ENCODE results near the gene RRAGB.
"Not testable (repeated sequence)": the region's sequence is repeated elsewhere in the genome, so short reads cannot be mapped to it uniquely, and the experiment has no call there.

The RRAGB gene, protein sequence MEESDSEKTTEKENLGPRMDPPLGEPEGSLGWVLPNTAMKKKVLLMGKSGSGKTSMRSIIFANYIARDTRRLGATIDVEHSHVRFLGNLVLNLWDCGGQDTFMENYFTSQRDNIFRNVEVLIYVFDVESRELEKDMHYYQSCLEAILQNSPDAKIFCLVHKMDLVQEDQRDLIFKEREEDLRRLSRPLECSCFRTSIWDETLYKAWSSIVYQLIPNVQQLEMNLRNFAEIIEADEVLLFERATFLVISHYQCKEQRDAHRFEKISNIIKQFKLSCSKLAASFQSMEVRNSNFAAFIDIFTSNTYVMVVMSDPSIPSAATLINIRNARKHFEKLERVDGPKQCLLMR

DNA sequence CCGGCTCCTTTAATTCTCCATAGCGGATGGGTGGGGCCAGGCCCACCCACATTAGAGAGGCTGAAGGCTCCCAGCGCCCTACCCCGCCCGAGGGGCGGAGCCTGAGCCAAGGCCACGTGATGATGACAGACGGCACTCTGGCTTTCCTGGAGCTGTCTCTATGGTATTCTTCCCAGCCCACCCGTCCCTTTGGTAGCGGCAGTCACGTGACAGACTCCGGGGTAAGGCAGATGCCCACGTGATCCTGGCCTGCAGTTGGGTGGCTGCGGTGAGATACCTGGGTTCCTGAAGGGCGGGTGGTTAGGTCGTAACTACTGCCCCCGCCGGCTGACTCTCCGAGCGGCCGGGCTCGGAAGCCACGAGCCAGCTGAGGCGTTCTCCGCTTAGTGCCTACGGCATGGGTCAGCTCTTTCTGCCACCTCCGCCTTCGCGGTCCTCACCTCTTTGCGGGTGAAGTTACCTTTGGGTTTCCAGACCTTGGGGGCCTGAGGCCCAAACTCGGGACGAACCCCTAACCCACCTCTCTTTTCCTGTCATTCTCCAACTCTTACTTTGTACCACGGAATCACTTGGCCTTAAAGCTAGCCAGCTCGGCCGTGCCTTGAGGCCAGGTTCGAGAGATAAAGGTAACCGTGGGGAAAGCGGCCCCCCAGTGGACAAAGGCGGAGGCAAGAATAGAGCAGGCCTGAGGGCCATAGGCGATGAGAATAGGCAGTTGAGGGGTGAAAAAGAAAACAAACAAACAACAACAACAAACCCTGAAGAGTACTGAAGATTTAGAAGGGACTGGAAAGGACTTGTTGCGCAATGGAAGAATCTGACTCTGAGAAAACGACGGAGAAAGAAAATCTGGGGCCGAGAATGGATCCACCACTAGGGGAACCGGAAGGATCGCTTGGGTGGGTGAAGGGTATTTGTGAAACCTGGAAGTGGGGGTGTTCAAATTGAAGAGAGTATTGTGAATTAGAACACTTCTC, at the start of gene RRAGB:
TSS of gene RRAGB (plus strand) at position 229 of the 977 bp plus-strand sequence. CDS start at position 808, 579 bp downstream.
- peak; percentile 93 for DNase-seq (ENCODE audit: low spot score)

DNA sequence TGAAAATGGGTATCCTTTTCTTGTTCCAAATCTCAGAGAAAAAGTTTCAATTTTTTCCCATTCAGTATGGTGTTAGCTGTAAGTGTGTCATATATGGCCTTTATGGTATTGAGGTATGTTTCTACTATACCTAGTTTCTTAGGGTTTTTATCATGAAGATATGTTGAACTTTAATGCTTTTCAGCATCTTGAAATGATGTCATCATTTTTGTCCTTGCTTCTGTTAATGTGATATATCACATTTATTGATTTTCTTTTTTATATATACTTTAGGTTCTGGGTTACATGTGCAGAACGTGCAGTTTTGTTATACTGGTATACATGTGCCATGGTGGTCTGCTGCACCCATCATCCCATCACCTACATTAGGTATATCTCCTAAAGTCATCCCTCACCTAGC, 49.5 kb upstream of the RRAGB start:
- no peak for DNase-seq (ENCODE audit: low spot score)

DNA sequence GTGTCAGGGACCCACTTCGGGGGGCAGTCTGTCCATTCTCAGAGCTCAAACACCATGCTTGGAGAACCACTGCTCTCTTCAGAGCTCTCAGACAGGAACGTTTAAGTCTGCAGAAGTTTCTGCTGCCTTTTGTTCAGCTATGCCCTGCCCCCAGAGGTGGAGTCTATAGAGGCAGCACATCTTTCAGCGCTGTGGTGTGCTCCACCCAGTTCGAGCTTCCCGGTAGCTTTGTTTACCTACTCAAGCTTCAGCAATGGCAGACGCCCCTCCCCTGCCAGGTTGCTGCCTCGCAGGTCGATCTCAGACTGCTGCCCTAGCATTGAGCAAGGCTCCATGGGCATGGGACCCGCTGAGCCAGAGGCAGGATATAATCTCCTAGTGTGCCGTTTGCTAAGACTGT, 29.0 kb upstream of the RRAGB start:
- DNase-seq (ENCODE audit: low spot score): not testable (repeated sequence)

DNA sequence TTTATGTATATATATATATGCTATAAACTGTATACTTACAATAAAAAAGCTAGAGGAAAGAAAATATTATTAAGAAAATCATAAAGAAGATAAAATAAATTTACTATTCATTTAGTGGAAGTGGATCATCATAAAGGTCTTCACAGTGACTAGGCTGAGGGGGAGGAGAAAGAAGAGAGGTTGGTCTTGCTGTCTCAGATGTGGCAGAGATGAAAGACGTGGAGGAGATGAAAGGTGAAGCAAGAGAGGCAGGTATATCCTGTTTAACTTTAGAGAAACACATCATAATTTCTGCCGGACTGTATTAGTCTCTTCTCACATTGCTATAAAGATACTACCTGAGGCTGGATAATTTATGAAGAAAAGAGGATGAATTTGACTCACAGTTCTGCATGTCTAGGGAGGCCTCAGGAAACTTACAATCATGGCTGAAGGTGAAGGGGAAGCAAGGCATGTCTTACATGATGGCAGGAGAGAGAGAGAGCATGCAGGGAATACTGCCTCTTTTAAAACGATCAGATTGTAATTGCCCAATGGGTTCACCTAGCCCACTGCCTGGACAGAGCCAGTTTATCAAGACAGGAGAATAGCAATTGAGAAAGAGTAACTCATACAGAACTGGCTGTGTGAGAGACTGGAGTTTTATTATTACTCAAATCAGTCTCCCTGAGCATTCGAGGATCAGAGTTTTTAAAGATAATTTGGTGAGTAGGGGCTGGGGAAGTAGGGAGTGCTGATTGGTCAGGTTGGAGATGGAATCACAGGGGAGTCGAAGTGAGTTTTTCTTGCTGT, 22.1 kb upstream of the RRAGB start:
- DNase-seq (ENCODE audit: low spot score): no peak

DNA sequence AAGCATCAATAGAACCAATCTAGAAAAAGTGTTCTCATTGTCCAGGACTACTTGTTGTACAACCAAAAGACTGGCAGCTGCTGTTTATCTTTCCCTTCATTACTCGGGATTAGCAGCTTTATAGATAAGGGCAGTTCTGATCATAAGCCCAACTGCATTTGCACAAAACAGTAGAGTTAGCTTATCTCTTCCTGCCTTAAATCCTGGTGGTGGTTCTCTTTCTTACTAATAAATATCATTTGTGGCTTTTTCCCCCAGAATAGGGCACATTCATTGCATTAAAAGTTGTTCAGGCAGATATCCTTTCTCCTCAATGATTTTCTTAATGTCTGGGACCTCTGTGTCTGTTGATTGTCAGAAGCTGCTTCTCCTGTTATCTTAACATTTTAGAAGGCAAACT, 20.2 kb upstream of the RRAGB start:
- DNase-seq (ENCODE audit: low spot score): no peak

DNA sequence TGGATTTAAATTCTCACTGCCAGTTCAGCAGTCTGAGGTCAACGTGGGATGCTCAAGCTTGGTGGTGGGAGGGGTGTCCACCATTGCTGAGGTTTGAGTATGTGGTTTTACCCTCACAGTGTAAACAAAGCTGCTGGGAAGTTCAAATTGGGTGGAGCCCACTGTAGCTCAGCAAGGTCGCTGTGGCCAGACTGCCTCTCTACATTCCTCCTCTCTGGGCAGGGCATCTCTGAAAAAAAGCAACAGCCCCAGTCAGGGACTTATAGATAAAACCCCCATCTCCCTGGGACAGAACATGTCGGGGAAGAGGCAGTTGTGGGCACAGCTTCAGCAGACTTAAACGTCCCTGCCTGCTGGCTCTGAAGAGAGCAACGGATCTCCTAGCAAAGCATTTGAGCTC, 14.9 kb upstream of the RRAGB start:
- DNase-seq (ENCODE audit: low spot score): no peak

DNA sequence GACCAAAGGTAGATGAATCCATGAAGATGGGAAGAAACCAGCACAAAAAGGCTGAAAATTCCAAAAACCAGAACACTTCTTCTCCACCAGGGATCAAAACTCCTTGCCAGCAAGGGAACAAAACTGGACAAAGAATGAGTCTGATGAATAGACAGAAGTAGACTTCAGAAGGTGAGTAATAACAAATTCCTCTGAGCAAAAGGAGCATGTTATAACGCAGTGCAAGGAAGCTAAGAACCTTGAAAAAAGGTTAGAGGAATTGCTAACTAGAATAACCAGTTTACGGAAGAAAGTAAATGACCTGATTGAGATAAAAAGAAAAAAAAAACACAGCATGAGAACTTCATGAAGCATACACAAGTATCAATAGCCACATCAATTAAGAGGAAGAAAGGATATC, 14.1 kb upstream of the RRAGB start:
- DNase-seq (ENCODE audit: low spot score): peak; percentile 18

DNA sequence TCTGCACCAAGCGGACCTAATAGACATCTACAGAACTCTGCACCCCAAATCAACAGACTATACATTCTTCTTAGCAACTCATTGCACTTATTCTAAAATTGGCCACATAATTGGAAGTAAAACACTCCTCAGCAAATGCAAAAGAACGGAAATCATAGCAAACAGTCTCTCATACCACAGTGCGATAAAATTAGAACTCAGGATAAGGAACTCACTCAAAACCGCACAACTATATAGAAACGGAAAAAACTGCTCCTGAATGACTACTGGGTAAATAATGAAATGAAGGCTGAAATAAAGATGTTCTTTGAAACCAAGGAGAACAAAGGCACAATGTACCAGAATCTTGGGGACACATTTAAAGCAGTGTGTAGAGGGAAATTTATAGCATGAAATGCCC, 12.5 kb upstream of the RRAGB start:
- not testable (repeated sequence) for DNase-seq (ENCODE audit: low spot score)

DNA sequence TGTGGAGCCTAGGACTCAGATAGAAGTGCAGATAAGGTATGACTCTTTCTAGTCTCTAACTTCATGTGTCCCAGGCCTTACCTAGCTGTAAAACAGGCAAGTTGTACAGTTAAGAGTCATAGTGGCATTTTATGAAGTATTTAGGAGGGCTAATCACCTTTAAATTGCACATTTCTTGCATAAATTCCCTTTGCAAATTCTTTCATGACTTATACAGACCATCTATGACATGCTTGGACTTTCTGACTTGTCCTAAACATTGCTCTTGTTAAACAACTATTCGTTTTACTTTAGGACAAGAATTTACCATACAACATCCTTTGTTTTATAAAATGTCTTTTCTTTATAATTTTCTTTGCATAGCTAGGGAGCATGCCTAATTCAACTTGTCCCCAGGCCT, 7.8 kb upstream of the RRAGB start:
- DNase-seq (ENCODE audit: low spot score): peak; percentile 14

DNA sequence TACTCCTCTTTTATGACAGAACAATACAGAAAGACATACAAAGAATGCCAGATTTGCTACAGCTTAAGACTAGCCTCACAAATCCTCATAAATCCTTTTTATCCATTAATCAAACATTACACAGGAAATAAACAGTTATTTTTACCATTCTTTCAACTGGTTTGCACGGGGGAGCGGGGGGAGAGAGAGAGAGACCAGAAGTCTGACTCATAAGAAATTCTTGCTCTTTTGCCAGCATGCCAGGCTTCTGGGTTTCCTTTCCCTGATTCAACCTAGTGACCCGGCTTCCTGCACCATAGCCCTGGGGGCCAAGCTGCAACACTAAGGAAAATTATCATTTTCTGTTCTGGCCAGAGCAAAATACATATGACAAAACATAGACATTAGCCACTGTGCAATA, 6.8 kb upstream of the RRAGB start:
- DNase-seq (ENCODE audit: low spot score): peak; percentile 71

DNA sequence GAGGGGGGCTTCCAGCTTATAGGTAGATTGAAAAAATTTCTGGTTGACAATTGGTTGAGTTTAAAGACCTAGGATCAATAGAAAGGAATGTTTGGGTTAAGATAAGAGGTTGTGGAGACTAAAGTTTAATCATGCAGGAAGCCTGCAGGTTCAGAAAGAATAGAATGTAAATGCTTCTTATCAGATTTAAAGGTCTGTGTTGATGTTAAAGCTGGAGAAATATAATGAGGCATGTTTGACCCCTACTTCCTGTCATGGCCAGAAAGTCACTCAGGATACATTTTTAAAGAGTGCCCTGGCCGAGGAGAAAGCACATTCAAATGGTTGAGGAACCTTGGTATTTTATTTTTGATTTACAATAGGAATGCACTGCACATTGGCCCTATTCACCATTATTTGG, 3.9 kb upstream of the RRAGB start:
- DNase-seq (ENCODE audit: low spot score): no peak

DNA sequence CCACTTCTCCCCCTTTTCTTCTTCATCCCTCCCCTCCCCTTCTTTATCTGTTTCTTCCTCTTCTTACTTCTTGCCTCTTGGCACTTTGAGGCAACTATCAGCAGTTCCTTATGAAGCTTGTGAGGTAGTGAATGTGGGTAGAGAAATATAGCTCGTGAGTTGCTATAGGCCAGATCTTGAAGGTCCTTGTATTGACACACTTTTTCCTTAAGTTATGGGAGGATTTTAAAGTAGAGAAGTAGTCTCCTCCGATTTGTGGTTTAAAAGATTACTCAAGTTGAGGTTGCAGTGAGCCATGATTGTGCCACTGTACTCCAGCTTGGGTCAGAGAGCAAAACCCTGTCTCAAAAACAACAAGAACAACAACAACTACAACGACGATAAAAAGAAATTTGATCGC, 3.4 kb upstream of the RRAGB start:
- DNase-seq (ENCODE audit: low spot score): no peak

DNA sequence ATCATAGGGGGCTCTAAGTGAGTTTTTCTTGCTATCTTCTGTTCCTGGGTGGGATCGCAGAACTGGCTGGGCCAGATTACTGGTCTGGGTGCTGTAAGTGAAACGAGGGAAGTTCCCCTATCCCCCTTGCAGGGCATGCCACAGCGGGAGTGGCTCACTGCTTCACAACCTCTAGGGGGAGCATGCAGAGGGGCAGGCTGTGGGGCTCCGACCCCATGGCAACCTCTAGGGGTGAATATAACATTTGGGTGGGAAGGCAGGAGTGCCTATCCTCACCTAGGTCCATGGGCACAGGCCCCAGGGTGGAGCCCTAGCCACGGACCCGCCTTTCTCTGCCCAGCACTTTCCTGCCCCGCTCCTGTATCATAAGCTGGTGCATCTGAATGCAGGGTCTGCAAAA, 1.7 kb upstream of the RRAGB start:
- DNase-seq (ENCODE audit: low spot score): no peak

DNA sequence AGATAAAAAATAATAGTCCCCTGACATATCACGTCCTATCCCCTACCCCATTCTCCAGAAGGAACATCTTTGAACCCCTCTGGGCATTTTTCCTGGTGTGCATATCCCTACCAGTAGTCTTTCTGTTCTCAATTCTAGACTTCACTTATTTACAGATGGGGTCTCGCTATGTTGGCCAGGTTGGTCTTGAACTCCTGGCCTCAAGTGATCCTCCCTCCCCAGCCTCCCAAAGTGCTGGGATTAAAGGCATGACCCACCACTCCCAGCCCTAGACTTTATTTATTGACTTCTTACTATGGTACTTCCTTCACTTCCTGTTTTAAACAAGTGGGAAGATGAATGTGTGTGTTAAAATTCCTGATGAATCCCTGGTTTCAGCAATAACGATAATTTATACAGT, 612 bp upstream of the RRAGB start:
- no peak for DNase-seq (ENCODE audit: low spot score)

DNA sequence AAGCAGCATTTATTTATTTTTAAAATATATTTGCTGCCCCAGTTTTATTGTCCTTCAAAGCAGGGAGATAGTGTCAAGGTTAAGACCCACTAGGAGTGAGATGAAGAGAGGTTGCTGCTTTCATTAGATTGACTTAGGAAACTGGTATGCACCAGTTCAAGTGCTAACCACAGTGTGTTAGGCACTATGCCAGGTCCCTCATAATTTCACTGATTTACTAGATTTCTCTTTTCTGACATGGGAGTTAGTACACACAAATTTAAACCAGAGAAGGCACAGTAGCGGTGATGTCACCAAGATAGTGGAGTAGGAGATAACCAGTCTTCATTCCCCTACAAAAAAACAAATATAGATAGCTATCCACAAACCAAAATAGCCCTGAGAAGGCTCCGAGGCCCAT, 14.3 kb downstream of the RRAGB start:
- DNase-seq (ENCODE audit: low spot score): no peak

DNA sequence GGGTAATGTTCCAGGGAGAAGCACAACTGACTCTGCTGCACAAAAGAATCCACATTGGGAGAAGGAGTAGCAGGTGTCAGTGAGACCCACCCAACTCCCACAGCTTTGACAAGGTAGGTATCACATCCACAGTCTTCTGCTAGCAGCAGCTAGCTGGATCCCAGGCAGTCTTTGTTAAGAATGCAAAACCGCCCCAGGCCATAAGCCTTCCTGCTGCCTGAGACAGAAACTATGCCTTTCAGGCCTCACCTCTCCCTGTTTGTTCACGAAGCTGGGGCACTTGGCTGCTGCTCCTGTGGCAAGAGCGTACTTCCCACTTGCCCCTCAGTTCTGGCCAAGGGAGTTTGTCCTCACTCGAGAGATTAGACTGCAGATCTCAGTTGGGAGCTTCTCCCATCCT, 21.4 kb downstream of the RRAGB start:
- no peak for DNase-seq (ENCODE audit: low spot score)

DNA sequence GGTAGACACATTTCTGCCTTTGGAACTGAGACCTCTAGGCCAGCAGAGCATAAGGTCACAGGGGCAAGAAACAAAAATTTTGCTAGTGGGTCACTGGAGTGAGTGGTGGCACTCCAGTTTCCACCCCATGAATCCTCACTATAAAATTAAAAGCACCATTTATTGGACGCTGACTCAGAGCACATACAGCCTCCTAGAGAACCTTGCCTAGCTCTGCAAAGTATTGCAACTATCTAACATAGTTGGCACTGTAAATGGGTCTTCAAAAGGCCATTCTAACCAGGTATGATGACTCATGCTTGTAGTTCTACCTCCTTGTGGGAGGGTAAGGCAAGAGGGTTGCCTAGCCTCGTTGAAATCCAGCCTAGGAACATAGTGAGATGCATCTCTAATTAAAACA, 25.1 kb downstream of the RRAGB start:
- DNase-seq (ENCODE audit: low spot score): peak; percentile 4

DNA sequence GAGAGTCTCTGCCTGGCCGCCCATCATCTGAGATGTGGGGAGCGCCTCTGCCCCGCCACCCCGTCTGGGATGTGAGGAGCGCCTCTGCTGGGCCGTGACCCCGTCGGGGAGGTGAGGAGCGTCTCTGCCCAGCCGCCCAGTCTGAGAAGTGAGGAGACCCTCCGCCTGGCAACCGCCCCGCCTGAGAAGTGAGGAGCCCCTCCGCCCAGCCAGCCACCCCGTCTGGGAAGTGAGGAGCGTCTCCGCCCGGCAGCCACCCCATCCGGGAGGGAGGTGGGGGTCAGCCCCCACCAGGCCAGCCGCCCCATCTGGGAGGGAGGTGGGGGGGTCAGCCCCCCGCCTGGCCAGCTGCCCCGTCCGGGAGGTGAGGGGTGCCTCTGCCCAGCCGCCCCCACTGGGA, 30.9 kb downstream of the RRAGB start:
- DNase-seq (ENCODE audit: low spot score): not testable (repeated sequence)

DNA sequence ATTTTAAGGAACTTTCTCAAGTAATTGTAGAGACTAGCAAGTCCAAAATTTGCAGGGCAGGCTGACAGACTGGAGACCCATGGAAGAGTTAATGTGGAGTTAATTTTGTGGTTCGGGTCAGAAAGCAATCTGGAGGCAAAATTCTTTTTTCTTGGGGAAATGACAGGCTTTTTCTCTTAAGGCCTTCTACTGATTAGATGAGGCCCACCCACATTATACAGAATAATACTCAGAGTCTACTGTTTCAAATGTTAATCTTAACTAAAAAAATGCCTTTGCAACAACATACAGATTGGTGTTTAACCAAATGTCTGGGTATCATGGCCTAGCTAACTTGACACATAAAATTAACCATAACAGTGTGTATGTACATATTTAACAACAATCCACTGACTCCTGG, 32.7 kb downstream of the RRAGB start:
- DNase-seq (ENCODE audit: low spot score): no peak

DNA sequence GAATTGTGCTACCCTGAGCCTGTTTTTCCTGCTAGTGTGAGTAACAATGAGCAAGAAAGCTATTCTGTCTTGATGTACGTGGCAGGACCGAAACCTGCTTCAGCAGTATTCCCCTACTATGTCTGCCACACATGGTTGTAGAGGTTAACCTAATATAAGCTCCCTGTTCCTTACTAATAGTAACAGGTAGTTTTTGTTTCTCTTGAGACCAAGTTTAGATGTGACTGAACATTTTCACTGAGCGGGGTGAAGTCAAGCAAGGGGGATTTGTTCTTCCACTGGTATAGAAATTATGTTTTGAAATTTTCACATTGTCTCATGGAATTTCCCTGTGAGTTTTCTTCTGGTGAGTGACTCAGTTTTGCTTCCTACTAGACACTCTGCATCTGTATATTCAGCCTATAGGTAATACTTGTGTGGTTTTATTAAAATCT, 37.3 kb downstream of the RRAGB start:
- no peak for DNase-seq (ENCODE audit: low spot score)

DNA sequence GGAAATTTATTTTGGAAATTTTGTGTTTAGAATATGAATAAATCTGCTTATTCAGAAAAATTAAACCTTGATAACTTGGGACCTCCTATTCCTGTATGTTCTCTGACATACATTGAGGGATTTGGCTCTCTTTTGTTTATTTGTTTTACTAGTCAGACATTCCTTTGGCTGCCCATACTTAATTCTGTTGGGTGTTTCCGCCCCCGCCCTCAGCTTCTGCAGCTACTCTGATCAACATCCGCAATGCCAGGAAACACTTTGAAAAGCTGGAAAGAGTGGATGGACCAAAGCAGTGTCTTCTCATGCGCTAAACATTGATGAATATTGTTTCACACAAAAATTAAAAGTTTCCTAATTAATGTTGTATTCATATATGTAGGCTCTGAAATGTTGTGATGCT, 40.5 kb downstream of the RRAGB start:
- no peak for DNase-seq (ENCODE audit: low spot score)

DNA sequence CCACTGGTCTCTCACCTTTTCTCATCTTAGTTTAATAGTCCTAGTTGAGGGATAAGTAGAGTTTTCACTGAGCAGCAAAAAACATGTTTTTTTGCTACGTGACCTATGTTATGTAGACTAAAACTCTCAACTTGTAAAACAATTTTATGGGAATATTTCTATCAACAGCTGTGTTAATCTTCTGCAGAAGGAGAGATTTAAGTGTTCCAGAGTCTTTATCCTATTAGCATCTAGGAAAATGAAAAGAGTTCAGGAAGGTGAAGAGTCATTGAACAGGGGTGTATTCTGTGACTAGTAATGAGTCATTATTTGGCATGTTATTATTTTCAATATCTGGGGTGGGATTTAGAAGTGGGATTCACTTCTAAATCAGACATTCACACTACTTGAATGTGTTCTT, 41.9 kb downstream of the RRAGB start:
- DNase-seq (ENCODE audit: low spot score): no peak
